ENCODE results near the gene PODNL1. TPM values are rescaled to one million over a fixed set of nuclear protein-coding genes. Genes with fewer than 3 reads are reported as not detected.

Gene PODNL1
- total RNA-seq, 2 experiments from 2014 or later: 0.34 to 0.50 TPM

DNA sequence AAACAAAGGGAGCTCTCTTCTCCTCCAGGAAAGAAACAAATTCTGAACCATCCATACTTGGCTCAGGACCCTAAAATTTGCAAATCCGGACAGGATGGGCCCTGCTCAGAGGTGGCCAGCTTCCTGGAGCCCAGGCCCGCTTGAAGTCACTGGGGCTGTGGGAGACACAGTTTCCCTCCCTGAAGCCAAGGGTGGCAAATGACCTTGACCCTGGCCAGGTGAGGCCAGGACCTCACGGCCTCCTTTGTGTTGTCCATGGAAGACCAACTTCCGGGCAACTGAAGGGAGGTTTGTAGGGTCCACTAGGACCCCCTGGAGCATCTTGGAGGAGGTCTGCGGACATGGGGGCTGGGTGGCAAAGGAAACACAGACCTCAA is 55.8 kb downstream of the PODNL1 start:
- intact Hi-C loops (cut with micrococcal nuclease): loop anchor here (5.0 to 10.0 kb wide), 4 partner anchors 102 to 465 kb away; partner anchors contain the start of gene IL27RA
- Mint-ChIP-seq H3K4me1 (ENCODE audit: low read depth) (peaks cover 26% of the 10 kb centered on the region), H3K27ac (peak overlapping the region; percentile 86), H3K36me3 (no peaks in the 10 kb centered on the region), H3K9me3 (no peaks in the 10 kb centered on the region), H3K4me3 (peak overlapping the region; percentile 45), H3K27me3 (no peaks in the 10 kb centered on the region)
- POLR2A ChIA-PET: interaction anchor here (0.5 to 1.0 kb wide), 3 partner anchors 123 to 637 kb away, joined by 3 read pairs; no protein-coding TSS in a partner anchor
- DNase-seq: no peak
- CTCF ChIA-PET: interaction anchor here (0.8 to 5.0 kb wide), 12 partner anchors 20 to 550 kb away, joined by 3 to 65 read pairs (median 12); partner anchors contain the start of genes DCAF15, IL27RA and MISP3

- peak overlapping the region; percentile 86 for H3K27ac Mint-ChIP-seq
- peak overlapping the region; percentile 45 for H3K4me3 Mint-ChIP-seq
- POLR2A ChIA-PET: interaction anchor here (0.5 to 1.4 kb wide), 5 partner anchors 29 to 637 kb away, joined by 3 to 7 read pairs (median 3); no protein-coding TSS in a partner anchor
- H3K36me3 Mint-ChIP-seq: no peaks in the 10 kb centered on the region
- H3K9me3 Mint-ChIP-seq: no peaks in the 10 kb centered on the region
- H3K27me3 Mint-ChIP-seq: no peaks in the 10 kb centered on the region
- CTCF ChIA-PET: interaction anchor here (0.6 to 5.0 kb wide), 23 partner anchors 20 to 550 kb away, joined by 3 to 65 read pairs (median 4); partner anchors contain the start of genes ASF1B, BRME1, DCAF15 and IL27RA
- peak; percentile 75 for DNase-seq
- intact Hi-C loops (cut with micrococcal nuclease): loop anchor here (5.0 to 10.0 kb wide), 4 partner anchors 103 to 465 kb away; partner anchors contain the start of gene IL27RA
- peaks cover 26% of the 10 kb centered on the region for H3K4me1 Mint-ChIP-seq (ENCODE audit: low read depth)
Observed at GRCh38 chr19:13881692-13882418, 56.4 kb downstream of the PODNL1 start.

GRCh38 chr19:13881251-13881691 is 56.9 kb downstream of the PODNL1 start:
- Mint-ChIP-seq H3K27me3 (no peaks in the 10 kb centered on the region), H3K36me3 (no peaks in the 10 kb centered on the region), H3K27ac (peak overlapping the region; percentile 86), H3K4me1 (ENCODE audit: low read depth) (peaks cover 26% of the 10 kb centered on the region), H3K9me3 (no peaks in the 10 kb centered on the region), H3K4me3 (peak overlapping the region; percentile 45)
- POLR2A ChIA-PET: interaction anchor here (0.9 to 1.4 kb wide), 4 partner anchors 29 to 502 kb away, joined by 3 to 7 read pairs (median 3); partner anchors contain the start of gene IL27RA
- intact Hi-C loops (cut with micrococcal nuclease): loop anchor here (5.0 to 10.0 kb wide), 4 partner anchors 104 to 466 kb away; partner anchors contain the start of gene IL27RA
- DNase-seq: peak; percentile 46
- CTCF ChIA-PET: interaction anchor here (0.7 to 5.0 kb wide), 25 partner anchors 19 to 502 kb away, joined by 3 to 65 read pairs (median 4); partner anchors contain the start of genes ASF1B, BRME1, DCAF15 and IL27RA

Other genes with a start within 250 kb of the PODNL1 start
- gene MRI1, start 173.9 kb downstream of the PODNL1 start, total RNA-seq: 10 to 100 TPM; 17.7 to 19.3 TPM
- gene C19orf53, start 164.0 kb downstream of the PODNL1 start, total RNA-seq: 100 to 1,000 TPM; 124 to 142 TPM
- 10 to 100 TPM in 1 of 2 experiments, 1 to 10 TPM in 1; 9.2 to 10.2 TPM for gene ZSWIM4, start 143.0 kb downstream of the PODNL1 start, total RNA-seq
- 1 to 10 TPM; 1.1 to 2.7 TPM for gene NANOS3, start 61.3 kb downstream of the PODNL1 start, total RNA-seq
- 1 to 10 TPM; 7.7 to 9.0 TPM for gene BRME1, start 32.3 kb downstream of the PODNL1 start, total RNA-seq
- 10 to 100 TPM; 25.8 to 31.0 TPM for gene CC2D1A, start 32.2 kb downstream of the PODNL1 start, total RNA-seq
- 10 to 100 TPM; 67.0 to 72.0 TPM for gene DCAF15, start 14.1 kb upstream of the PODNL1 start, total RNA-seq
- 10 to 100 TPM; 14.4 to 15.2 TPM for gene RFX1, start 67.9 kb upstream of the PODNL1 start, total RNA-seq
- not detected for gene RLN3, start 89.7 kb upstream of the PODNL1 start, total RNA-seq
- 10 to 100 TPM; 61.9 to 62.0 TPM for gene IL27RA, start 93.3 kb upstream of the PODNL1 start, total RNA-seq
- gene PALM3, start 123.7 kb upstream of the PODNL1 start, total RNA-seq: not detected
- 1 to 10 TPM; 2.4 to 2.5 TPM for gene MISP3, start 134.4 kb upstream of the PODNL1 start, total RNA-seq
- gene C19orf67, start 147.4 kb upstream of the PODNL1 start, total RNA-seq: not detected
- 10 to 100 TPM; 74.5 to 77.6 TPM for gene SAMD1, start 152.3 kb upstream of the PODNL1 start, total RNA-seq
- 10 to 100 TPM; 64.3 to 65.6 TPM for gene PRKACA, start 179.3 kb upstream of the PODNL1 start, total RNA-seq
- gene ASF1B, start 198.2 kb upstream of the PODNL1 start, total RNA-seq: 10 to 100 TPM; 67.7 to 70.8 TPM